ENCODE measurements around the gene TRIM3. TPM values are rescaled to one million over a fixed set of nuclear protein-coding genes. Genes with fewer than 3 reads are reported as not detected.

Gene TRIM3
- total RNA-seq, 4 donors from 2014 or later = 19.2 to 24.1 (median 22.4) TPM

- peak in 1 of 2 donors; percentile 29 for DNase-seq (ENCODE audit: low spot score in 2 of 2)
- H3K4me3 ChIP-seq (ENCODE audit: low read depth, poor library complexity, severe bottlenecking) = no peak overlapping the region
- WGBS, 2 donors = 4% methylated on average over 1 of the region's 1 CpG
- no peak for TF ChIP-seq POLR2A (IDR thresholded peaks at IDR 0.05)
- TF ChIP-seq, protein P1, sequence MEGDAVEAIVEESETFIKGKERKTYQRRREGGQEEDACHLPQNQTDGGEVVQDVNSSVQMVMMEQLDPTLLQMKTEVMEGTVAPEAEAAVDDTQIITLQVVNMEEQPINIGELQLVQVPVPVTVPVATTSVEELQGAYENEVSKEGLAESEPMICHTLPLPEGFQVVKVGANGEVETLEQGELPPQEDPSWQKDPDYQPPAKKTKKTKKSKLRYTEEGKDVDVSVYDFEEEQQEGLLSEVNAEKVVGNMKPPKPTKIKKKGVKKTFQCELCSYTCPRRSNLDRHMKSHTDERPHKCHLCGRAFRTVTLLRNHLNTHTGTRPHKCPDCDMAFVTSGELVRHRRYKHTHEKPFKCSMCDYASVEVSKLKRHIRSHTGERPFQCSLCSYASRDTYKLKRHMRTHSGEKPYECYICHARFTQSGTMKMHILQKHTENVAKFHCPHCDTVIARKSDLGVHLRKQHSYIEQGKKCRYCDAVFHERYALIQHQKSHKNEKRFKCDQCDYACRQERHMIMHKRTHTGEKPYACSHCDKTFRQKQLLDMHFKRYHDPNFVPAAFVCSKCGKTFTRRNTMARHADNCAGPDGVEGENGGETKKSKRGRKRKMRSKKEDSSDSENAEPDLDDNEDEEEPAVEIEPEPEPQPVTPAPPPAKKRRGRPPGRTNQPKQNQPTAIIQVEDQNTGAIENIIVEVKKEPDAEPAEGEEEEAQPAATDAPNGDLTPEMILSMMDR (IDR thresholded peaks at IDR 0.05) = no peak
- intact Hi-C loops (cut with DNase I; ENCODE audit: low total_unique reads) = no loop called here
Observed at GRCh38 chr11:6438979-6439571, 34.7 kb downstream of the TRIM3 start.

GRCh38 chr11:6437993-6438392, 35.7 kb downstream of the TRIM3 start:
- TF ChIP-seq, protein P1 (IDR thresholded peaks at IDR 0.05) = no peak
- TF ChIP-seq POLR2A (IDR thresholded peaks at IDR 0.05) = no peak
- 68 to 87% methylated on average over 3 of the region's 3 CpGs for WGBS, 2 donors
- DNase-seq (ENCODE audit: low spot score in 2 of 2) = no peak
- intact Hi-C loops (cut with DNase I; ENCODE audit: low total_unique reads) = no loop called here
- no peak overlapping the region for H3K4me3 ChIP-seq (ENCODE audit: low read depth, poor library complexity, severe bottlenecking)

DNA sequence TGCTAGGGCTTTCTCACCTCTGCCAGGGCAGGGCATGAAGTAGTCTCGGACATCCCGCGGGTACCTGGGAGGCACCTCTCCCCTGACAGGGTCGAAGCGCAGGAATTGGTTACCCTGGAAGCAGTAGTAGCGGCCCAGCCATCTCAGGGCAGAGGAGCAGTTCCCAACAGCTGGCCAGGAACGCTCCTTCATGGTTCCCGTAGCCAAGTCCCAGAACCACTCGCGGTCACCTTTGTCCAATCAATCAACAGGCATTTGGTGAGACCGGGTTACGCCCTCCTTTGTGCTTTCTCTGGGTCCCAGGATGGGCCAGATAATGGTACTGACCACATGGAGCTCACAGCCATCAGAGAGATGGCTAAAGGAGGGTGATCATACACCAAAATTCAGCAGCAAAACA, 36.3 kb downstream of the TRIM3 start:
- no peak for DNase-seq (ENCODE audit: low spot score in 2 of 2)
- TF ChIP-seq, protein P1 (IDR thresholded peaks at IDR 0.05) = no peak
- TF ChIP-seq POLR2A (IDR thresholded peaks at IDR 0.05) = no peak
- WGBS, 2 donors = 92 to 93% methylated on average over 12 of the region's 12 CpGs
- intact Hi-C loops (cut with DNase I; ENCODE audit: low total_unique reads) = no loop called here
- no peak overlapping the region for H3K4me3 ChIP-seq (ENCODE audit: low read depth, poor library complexity, severe bottlenecking)

- WGBS, 2 donors = 82 to 83% methylated on average over 5 of the region's 5 CpGs
- TF ChIP-seq, protein P1 (IDR thresholded peaks at IDR 0.05) = no peak
- no peak for TF ChIP-seq POLR2A (IDR thresholded peaks at IDR 0.05)
- intact Hi-C loops (cut with DNase I; ENCODE audit: low total_unique reads) = no loop called here
- no peak overlapping the region for H3K4me3 ChIP-seq (ENCODE audit: low read depth, poor library complexity, severe bottlenecking)
- no peak for DNase-seq (ENCODE audit: low spot score in 2 of 2)
Observed at GRCh38 chr11:6433998-6434660, 39.6 kb downstream of the TRIM3 start.

DNA sequence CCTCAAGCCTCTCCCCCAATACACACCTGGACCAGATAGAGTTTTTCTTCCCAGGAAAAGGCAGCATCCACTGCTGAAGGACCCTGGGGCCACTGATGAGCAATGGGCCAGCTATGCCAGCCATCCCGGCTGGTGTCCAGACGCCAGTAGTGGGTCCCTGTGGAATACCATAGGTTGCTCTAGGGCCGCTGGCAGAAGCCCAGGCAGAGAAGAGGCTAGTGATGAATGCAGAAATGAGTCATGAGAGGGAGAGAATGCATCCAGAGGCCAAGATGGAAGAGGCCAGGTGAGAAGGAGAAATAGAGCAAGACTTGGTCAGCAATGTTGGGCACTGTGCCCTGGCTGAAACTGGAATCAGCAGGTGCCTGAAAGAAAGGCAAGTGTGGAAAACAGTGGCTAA, 41.9 kb downstream of the TRIM3 start:
- no peak for DNase-seq (ENCODE audit: low spot score in 2 of 2)
- H3K4me3 ChIP-seq (ENCODE audit: low read depth, poor library complexity, severe bottlenecking) = no peak overlapping the region
- TF ChIP-seq POLR2A (IDR thresholded peaks at IDR 0.05) = no peak
- TF ChIP-seq, protein P1 (IDR thresholded peaks at IDR 0.05) = no peak
- 77% methylated on average over 3 of the region's 3 CpGs for WGBS, 2 donors
- intact Hi-C loops (cut with DNase I; ENCODE audit: low total_unique reads) = no loop called here
